ENCODE measurements around the gene CHST3.
"Not testable (repeated sequence)": the region's sequence is repeated elsewhere in the genome, so short reads cannot be mapped to it uniquely, and the experiment has no call there.

The CHST3 gene

DNA sequence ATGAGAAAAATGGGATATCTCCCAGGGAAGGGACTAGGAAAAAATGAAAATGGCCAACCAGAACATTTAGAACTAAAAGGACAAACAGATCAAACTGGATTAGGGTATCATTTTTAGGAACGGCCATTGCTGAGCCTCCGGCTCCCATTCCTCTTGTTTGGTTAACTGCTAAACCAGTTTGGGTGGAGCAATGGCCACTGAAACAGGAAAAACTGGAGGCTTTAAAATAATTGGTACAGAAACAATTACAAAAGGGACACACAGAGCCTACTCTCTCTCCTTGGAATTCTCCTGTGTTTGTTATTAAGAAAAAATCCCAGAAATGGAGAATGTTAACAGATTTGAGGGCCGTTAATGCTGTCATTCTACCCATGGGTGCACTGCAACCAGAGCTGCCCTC lies 4.7 kb upstream of the CHST3 start:
- no peak overlapping the region for H3K27ac ChIP-seq (ENCODE audit: low read depth, low read length)
- no peak overlapping the region for H3K4me3 ChIP-seq (ENCODE audit: low read length)
- H3K36me3 ChIP-seq (ENCODE audit: control insufficient read depth, insufficient read depth, low read length) = no peaks in the 10 kb centered on the region
- H3K27me3 ChIP-seq (ENCODE audit: control insufficient read depth, insufficient read depth, low read length) = no peaks in the 10 kb centered on the region
- no peak overlapping the region for H3K9ac ChIP-seq (ENCODE audit: low read length)
- H3K4me1 ChIP-seq (ENCODE audit: control insufficient read depth, insufficient read depth, low read length) = peaks cover 7% of the 10 kb centered on the region

DNA sequence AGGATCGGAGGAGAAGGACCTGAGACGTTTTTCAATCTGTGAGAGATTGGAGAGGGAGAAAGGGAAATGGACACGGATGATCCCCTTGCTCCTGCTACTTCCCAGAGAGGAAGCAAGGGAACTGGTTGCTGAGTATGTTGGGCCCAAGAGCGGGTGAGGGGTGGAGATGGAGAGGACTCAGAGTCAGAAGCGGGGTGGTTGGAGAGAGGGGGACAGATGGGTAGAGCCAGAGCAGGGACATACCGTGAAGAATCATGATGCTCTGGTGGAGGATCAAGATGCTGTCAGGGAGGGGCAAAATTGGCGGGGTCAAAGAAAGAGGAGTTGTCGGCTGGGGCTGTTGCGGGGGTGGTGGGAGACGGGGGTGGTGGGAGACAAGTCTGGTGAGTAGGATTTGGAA lies 2.4 kb upstream of the CHST3 start:
- Histone ChIP-seq H3K27me3 (ENCODE audit: control insufficient read depth, insufficient read depth, low read length) (peaks cover 5% of the 10 kb centered on the region), H3K36me3 (ENCODE audit: control insufficient read depth, insufficient read depth, low read length) (no peaks in the 10 kb centered on the region), H3K9ac (ENCODE audit: low read length) (no peak overlapping the region), H3K27ac (ENCODE audit: low read depth, low read length) (no peak overlapping the region), H3K4me1 (ENCODE audit: control insufficient read depth, insufficient read depth, low read length) (peaks cover 11% of the 10 kb centered on the region), H3K4me3 (ENCODE audit: low read length) (no peak overlapping the region)

- H3K27ac ChIP-seq (ENCODE audit: low read depth, low read length) = peak overlapping the region; percentile 97
- peaks cover 5% of the 10 kb centered on the region for H3K27me3 ChIP-seq (ENCODE audit: control insufficient read depth, insufficient read depth, low read length)
- H3K4me3 ChIP-seq (ENCODE audit: low read length) = no peak overlapping the region
- H3K4me1 ChIP-seq (ENCODE audit: control insufficient read depth, insufficient read depth, low read length) = peaks cover 11% of the 10 kb centered on the region
- H3K9ac ChIP-seq (ENCODE audit: low read length) = no peak overlapping the region
- no peaks in the 10 kb centered on the region for H3K36me3 ChIP-seq (ENCODE audit: control insufficient read depth, insufficient read depth, low read length)
Measured at GRCh38 chr10:71962901-71963300, 1.3 kb upstream of the CHST3 start.

- H3K9ac ChIP-seq (ENCODE audit: low read length) = peak overlapping the region; percentile 38
- peak overlapping the region; percentile 92 for H3K4me3 ChIP-seq (ENCODE audit: low read length)
- peaks cover 14% of the 10 kb centered on the region for H3K4me1 ChIP-seq (ENCODE audit: control insufficient read depth, insufficient read depth, low read length)
- H3K27ac ChIP-seq (ENCODE audit: low read depth, low read length) = peak overlapping the region; percentile 97
- H3K27me3 ChIP-seq (ENCODE audit: control insufficient read depth, insufficient read depth, low read length) = peaks cover 5% of the 10 kb centered on the region
- no peaks in the 10 kb centered on the region for H3K36me3 ChIP-seq (ENCODE audit: control insufficient read depth, insufficient read depth, low read length)
Measured at GRCh38 chr10:71963351-71964097, 671 bp upstream of the CHST3 start.

- H3K27me3 ChIP-seq (ENCODE audit: control insufficient read depth, insufficient read depth, low read length) = peaks cover 5% of the 10 kb centered on the region
- peak overlapping the region; percentile 92 for H3K4me3 ChIP-seq (ENCODE audit: low read length)
- no peaks in the 10 kb centered on the region for H3K36me3 ChIP-seq (ENCODE audit: control insufficient read depth, insufficient read depth, low read length)
- H3K9ac ChIP-seq (ENCODE audit: low read length) = peak overlapping the region; percentile 67
- peak overlapping the region; percentile 97 for H3K27ac ChIP-seq (ENCODE audit: low read depth, low read length)
- H3K4me1 ChIP-seq (ENCODE audit: control insufficient read depth, insufficient read depth, low read length) = peaks cover 15% of the 10 kb centered on the region
Measured at GRCh38 chr10:71964743-71965515, 734 bp downstream of the CHST3 start.

DNA sequence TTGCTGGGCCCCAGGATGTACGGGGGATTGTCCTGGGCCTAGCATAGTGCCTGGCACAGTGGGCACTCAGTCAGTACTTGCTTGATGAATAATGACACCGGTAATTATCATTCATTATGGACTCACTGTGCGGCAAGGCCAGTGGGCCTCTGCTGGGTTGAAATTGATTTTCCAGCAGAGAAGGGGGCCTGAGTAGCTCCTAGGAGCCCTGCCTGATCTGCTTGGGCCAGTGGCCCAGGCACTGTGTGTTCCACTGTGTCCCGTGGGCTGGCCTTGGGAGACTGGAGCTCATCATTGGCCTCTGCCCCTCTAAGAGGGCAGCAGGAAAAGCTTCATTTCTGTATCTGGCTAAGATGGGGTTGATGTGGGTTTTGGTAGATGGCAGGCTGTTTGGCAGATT lies 1.4 kb downstream of the CHST3 start:
- Histone ChIP-seq H3K36me3 (ENCODE audit: control insufficient read depth, insufficient read depth, low read length) (no peaks in the 10 kb centered on the region), H3K4me1 (ENCODE audit: control insufficient read depth, insufficient read depth, low read length) (peaks cover 15% of the 10 kb centered on the region), H3K27ac (ENCODE audit: low read depth, low read length) (peak overlapping the region; percentile 97), H3K9ac (ENCODE audit: low read length) (no peak overlapping the region), H3K4me3 (ENCODE audit: low read length) (peak overlapping the region; percentile 92), H3K27me3 (ENCODE audit: control insufficient read depth, insufficient read depth, low read length) (peaks cover 5% of the 10 kb centered on the region)

DNA sequence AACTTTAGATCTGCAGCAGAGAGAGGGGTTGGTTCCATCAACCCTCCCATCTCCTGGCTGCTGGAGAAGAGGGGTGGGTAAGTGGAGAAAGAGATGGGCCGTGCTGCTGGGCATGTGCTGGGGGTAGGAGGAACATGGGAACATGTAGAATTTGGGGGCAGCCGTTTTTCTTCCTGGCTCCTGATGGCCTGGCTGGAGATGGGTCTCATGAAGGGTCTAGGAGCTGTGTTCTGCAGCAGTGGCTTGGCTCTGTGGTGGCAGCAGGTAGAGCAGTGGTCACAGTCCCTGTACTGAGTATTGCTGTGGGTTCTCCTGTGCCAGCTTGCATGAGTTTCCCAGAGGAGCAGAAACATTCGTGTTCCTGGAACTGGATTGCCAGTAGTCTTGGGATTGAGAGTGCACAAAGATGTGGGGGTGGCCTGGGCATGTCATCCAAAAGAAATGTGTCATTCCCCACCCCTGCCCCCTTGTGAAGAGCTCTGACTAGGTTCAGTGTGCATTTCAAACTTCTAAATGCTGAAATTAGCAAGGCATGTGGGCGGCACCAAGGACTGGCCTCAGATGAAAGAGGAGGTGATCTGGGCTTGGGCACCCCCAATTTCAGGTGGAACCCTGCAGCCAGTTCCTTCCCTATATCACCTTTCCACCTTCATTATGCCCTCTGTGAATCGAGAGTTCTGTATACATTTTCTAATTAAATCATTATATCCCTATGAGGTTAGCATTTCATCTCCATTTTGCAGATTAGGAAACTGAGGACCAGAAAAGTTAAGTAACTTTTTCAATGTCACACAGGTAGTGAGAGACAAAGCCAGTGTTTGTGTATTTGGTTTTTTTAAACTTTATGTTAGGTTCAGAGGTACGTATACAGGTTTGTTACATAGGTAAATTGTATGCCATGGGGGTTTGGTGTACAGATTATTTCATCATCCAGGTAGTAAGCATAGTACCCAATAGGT lies 2.1 kb downstream of the CHST3 start:
- H3K27ac ChIP-seq (ENCODE audit: low read depth, low read length) = no peak overlapping the region
- no peak overlapping the region for H3K9ac ChIP-seq (ENCODE audit: low read length)
- no peaks in the 10 kb centered on the region for H3K36me3 ChIP-seq (ENCODE audit: control insufficient read depth, insufficient read depth, low read length)
- peaks cover 5% of the 10 kb centered on the region for H3K27me3 ChIP-seq (ENCODE audit: control insufficient read depth, insufficient read depth, low read length)
- H3K4me1 ChIP-seq (ENCODE audit: control insufficient read depth, insufficient read depth, low read length) = peaks cover 15% of the 10 kb centered on the region
- H3K4me3 ChIP-seq (ENCODE audit: low read length) = peak overlapping the region; percentile 92

DNA sequence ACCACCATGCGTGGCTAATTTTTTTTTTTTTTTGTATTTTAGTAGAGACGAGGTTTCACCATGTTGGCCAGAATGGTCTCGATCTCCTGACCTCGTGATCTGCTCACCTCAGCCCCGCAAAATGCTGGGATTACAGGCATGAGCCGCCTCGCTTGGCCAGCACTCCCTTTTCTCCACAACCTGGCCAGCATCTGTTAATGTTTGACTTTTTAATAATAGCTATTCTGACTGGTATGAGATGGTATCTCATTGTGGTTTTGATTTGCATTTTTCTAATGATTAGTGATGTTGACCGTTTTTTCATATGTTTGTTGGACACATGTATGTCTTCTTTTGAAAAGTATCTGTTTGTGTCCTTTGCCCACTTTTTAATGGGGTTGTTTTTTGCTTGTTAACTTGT lies 3.8 kb downstream of the CHST3 start:
- not testable (repeated sequence) for H3K36me3 ChIP-seq (ENCODE audit: control insufficient read depth, insufficient read depth, low read length); H3K9ac ChIP-seq (ENCODE audit: low read length); H3K27ac ChIP-seq (ENCODE audit: low read depth, low read length); H3K27me3 ChIP-seq (ENCODE audit: control insufficient read depth, insufficient read depth, low read length); H3K4me3 ChIP-seq (ENCODE audit: low read length)
- H3K4me1 ChIP-seq (ENCODE audit: control insufficient read depth, insufficient read depth, low read length) = peaks cover 17% of the 10 kb centered on the region

DNA sequence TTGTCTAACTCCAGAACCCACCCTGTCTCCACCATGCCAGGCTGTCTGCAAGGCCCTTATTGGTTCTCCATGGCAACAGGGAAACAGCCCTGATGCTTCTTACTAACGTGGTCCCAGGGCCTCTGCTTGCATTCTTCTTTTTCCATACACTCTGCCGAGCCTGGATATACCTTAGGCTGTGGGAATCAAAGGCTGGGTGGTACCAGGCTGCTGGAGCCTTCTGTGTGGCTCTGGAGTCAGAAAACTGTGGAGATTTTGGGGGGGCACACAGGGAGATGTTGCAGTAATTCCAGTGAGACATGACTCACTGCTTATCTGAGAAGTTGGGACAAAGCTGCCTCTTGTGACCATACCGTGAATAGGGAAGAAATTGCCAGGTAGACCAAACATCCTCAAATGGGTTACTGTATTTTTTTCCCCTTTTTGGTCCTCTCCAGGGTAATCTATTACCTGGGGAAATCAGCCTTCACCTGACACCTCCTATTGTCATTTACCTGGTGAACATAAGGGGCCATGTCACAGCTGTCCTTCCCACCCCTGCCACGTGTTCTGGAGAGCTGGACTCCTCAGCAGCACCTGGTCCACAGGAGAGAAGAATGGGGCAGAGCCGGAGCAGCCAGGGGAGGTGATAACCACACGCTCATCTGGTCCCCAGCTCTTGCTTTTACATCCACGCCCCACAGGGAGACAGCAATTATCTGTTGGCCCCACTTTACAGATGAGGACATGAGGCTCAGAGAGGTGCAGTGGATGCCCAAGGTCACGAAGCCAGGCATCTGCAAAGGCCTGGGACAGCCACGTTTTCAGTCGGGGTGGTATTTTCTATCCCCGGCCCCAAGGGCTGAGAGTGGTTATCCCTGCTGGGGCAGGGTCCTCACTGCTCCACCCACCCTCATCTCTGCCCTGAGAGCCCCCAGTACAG lies 4.6 kb downstream of the CHST3 start:
- Histone ChIP-seq H3K27ac (ENCODE audit: low read depth, low read length) (no peak overlapping the region), H3K9ac (ENCODE audit: low read length) (no peak overlapping the region), H3K36me3 (ENCODE audit: control insufficient read depth, insufficient read depth, low read length) (peaks cover 6% of the 10 kb centered on the region), H3K4me3 (ENCODE audit: low read length) (no peak overlapping the region), H3K27me3 (ENCODE audit: control insufficient read depth, insufficient read depth, low read length) (peaks cover 5% of the 10 kb centered on the region), H3K4me1 (ENCODE audit: control insufficient read depth, insufficient read depth, low read length) (peaks cover 12% of the 10 kb centered on the region)

DNA sequence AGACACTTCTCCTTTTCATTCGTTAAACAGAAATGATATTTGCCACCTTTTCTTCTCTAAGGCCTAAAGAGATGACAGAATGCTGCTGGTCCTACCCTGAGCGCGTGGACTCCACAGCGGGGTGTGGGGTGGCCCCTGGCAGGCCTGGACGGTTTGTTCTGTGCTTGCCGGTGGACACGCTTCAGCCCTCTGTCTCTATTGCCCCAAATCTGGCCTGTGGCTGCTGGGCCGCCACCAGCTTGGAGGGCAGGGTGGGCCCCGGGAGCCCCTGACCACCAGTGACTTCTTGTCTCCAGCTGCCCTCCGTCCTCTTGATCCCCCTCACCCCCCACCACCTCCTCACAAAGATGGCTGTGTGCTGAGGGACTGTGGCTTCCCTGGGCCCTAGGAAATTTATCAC lies 5.7 kb downstream of the CHST3 start:
- Histone ChIP-seq H3K27ac (ENCODE audit: low read depth, low read length) (peak overlapping the region; percentile 47), H3K4me3 (ENCODE audit: low read length) (no peak overlapping the region), H3K9ac (ENCODE audit: low read length) (no peak overlapping the region), H3K36me3 (ENCODE audit: control insufficient read depth, insufficient read depth, low read length) (peaks cover 6% of the 10 kb centered on the region), H3K27me3 (ENCODE audit: control insufficient read depth, insufficient read depth, low read length) (peaks cover 2% of the 10 kb centered on the region), H3K4me1 (ENCODE audit: control insufficient read depth, insufficient read depth, low read length) (peaks cover 19% of the 10 kb centered on the region)

GRCh38 chr10:71970331-71970730 lies 6.1 kb downstream of the CHST3 start:
- Histone ChIP-seq H3K27ac (ENCODE audit: low read depth, low read length) (peak overlapping the region; percentile 6), H3K4me1 (ENCODE audit: control insufficient read depth, insufficient read depth, low read length) (peaks cover 23% of the 10 kb centered on the region), H3K36me3 (ENCODE audit: control insufficient read depth, insufficient read depth, low read length) (peaks cover 6% of the 10 kb centered on the region), H3K4me3 (ENCODE audit: low read length) (no peak overlapping the region), H3K9ac (ENCODE audit: low read length) (no peak overlapping the region), H3K27me3 (ENCODE audit: control insufficient read depth, insufficient read depth, low read length) (no peaks in the 10 kb centered on the region)

Data from rectal smooth muscle tissue (tissue), 1 donor.